Liver (tissue), 9 donors: ENCODE results near the gene CACNA1I. TPM values are rescaled to one million over a fixed set of nuclear protein-coding genes. Genes with fewer than 3 reads are reported as not detected.

Experiments
- DNase-seq: peaks from one replicate; pipeline ENCODE4 v3.0.0-alpha.2; 2017; ENCODE audit warnings: low spot score
- H3K27ac ChIP-seq, 2 donors: one replicate each; pipeline ENCODE4 v1.7.0; 2013; ENCODE audit warnings: inconsistent platforms in 2 of 2, low read length in 2 of 2, control low read depth in 1 of 2, low read depth in 1 of 2, mild to moderate bottlenecking in 1 of 2
- H3K27me3 ChIP-seq, 4 donors: one replicate each; pipeline versions ENCODE4 v1.6.1 to v1.7.0; 2013; ENCODE audit warnings: low read length in 3 of 4, inconsistent platforms in 1 of 4, mild to moderate bottlenecking in 1 of 4, moderate library complexity in 1 of 4; ENCODE audit not compliant: control insufficient read depth in 4 of 4, insufficient read depth in 4 of 4
- H3K36me3 ChIP-seq, 4 donors: one replicate each; pipeline versions ENCODE4 v1.6.1 to v1.7.0; 2013; ENCODE audit warnings: low read length in 3 of 4, mild to moderate bottlenecking in 3 of 4, low read depth in 1 of 4, moderate library complexity in 1 of 4; ENCODE audit not compliant: control insufficient read depth in 4 of 4, insufficient read depth in 3 of 4
- H3K4me1 ChIP-seq, 4 donors: one replicate each; pipeline versions ENCODE4 v1.6.1 to v1.7.0; 2013; ENCODE audit warnings: low read length in 3 of 4, mild to moderate bottlenecking in 3 of 4, moderate library complexity in 1 of 4; ENCODE audit not compliant: control insufficient read depth in 4 of 4, insufficient read depth in 4 of 4
- H3K4me3 ChIP-seq, 3 donors: one replicate each; pipeline versions ENCODE4 v1.6.1 to v1.7.0; 2013; ENCODE audit warnings: low read length in 3 of 3, control low read depth in 1 of 3, low read depth in 1 of 3, mild to moderate bottlenecking in 1 of 3
- H3K9ac ChIP-seq, 2 donors: one replicate each; pipeline ENCODE4 v1.7.0; 2013; ENCODE audit warnings: low read length in 2 of 2, mild to moderate bottlenecking in 2 of 2, moderate library complexity in 2 of 2, control low read depth in 1 of 2, low read depth in 1 of 2
- H3K9me3 ChIP-seq, 4 donors: one replicate each; pipeline versions ENCODE4 v1.6.1 to v1.7.0; 2013; ENCODE audit warnings: low read length in 3 of 4; ENCODE audit not compliant: control insufficient read depth in 4 of 4
- EGR1 ChIP-seq, 2 donors: IDR thresholded peaks; 2 replicates each; pipeline ENCODE4 v1.6.1; 2016 to 2018; ENCODE audit warnings: antibody characterized with exemption in 2 of 2, low read depth in 2 of 2
- FOXA1 ChIP-seq: IDR thresholded peaks from 2 replicates; pipeline ENCODE4 v1.6.1; 2016; ENCODE audit warnings: antibody characterized with exemption
- FOXA2 ChIP-seq: IDR thresholded peaks from 2 replicates; pipeline ENCODE4 v1.6.1; 2016; ENCODE audit warnings: antibody characterized with exemption
- GABPA ChIP-seq, 2 donors: IDR thresholded peaks in 1 of 2; conservative IDR thresholded peaks in 1 of 2; 2 replicates each; pipeline ENCODE4 v1.6.1; 2016; ENCODE audit warnings: antibody characterized with exemption in 2 of 2, mild to moderate bottlenecking in 1 of 2, moderate library complexity in 1 of 2
- HNF4A ChIP-seq, 2 donors: conservative IDR thresholded peaks; 2 replicates each; pipeline ENCODE4 v1.6.1; 2016; ENCODE audit warnings: antibody characterized with exemption in 2 of 2, mild to moderate bottlenecking in 2 of 2
- HNF4G ChIP-seq: IDR thresholded peaks from 2 replicates; pipeline ENCODE4 v1.6.1; 2016; ENCODE audit warnings: antibody characterized with exemption
- RAD21 ChIP-seq, 2 donors: IDR thresholded peaks; 2 replicates each; pipeline ENCODE4 v1.6.1; 2016; ENCODE audit warnings: antibody characterized with exemption in 2 of 2, mild to moderate bottlenecking in 2 of 2
- RXRA ChIP-seq, 2 donors: IDR thresholded peaks; 2 replicates each; pipeline ENCODE4 v1.6.1; 2017 to 2018; ENCODE audit warnings: antibody characterized with exemption in 2 of 2, mild to moderate bottlenecking in 1 of 2
- SP1 ChIP-seq: IDR thresholded peaks from 2 replicates; pipeline ENCODE4 v1.6.1; 2018; ENCODE audit warnings: antibody characterized with exemption, mild to moderate bottlenecking
- TAF1 ChIP-seq: conservative IDR thresholded peaks from 2 replicates; pipeline ENCODE4 v1.6.1; 2016; ENCODE audit warnings: antibody characterized with exemption, mild to moderate bottlenecking
- WGBS: extraction: QIAGEN DNeasy Blood & Tissue Kit; methylation state at CpG from one replicate; pipeline ENCODE4 v1.1.7; 2013; 5-methylcytosine and 5-hydroxymethylcytosine counted together
- polyA plus RNA-seq, 2 donors: library from polyadenylated mRNA; stranded (reverse) in 1 of 2; unstranded in 1 of 2; fragments of 200-250 nt in 1 of 2; fragments of >200 nt in 1 of 2; fragmentation: Nextera tagmentation in 1 of 2; extraction: Ambion mirVana in 1 of 2; gene quantifications; one replicate each; pipeline versions ENCODE4 v1.2.1 to v1.2.3, GENCODE V29; 2013 to 2015
- total RNA-seq, 2 donors: library from RNA; depleted of rRNA; stranded (reverse); fragments of >200 nt; gene quantifications; one replicate each; pipeline ENCODE4 v1.2.3, GENCODE V29; 2014
- TF ChIP-seq, protein P1 (sequence below): IDR thresholded peaks from 2 replicates; pipeline ENCODE4 v1.6.1; 2016; ENCODE audit warnings: antibody characterized with exemption
- TF ChIP-seq, protein P2 (sequence below): IDR thresholded peaks from 2 replicates; pipeline ENCODE4 v1.6.1; 2016; ENCODE audit warnings: antibody characterized with exemption
- TF ChIP-seq, protein P3 (sequence below): IDR thresholded peaks from 2 replicates; pipeline ENCODE4 v1.6.1; 2016; ENCODE audit warnings: antibody characterized with exemption
- TF ChIP-seq, protein P4 (sequence below): fragments of 150-350 bp; IDR thresholded peaks from 2 replicates; pipeline ENCODE4 v1.5.1; 2017; ENCODE audit warnings: improper control_type of control experiment, low read depth, low read length; ENCODE audit not compliant: missing input control
- TF ChIP-seq, protein P5 (sequence below): IDR thresholded peaks from 2 replicates; pipeline ENCODE4 v1.6.1; 2016; ENCODE audit warnings: antibody characterized with exemption, mild to moderate bottlenecking
- donor health status: healthy.
- donor health status: healthy.
- donor health status: healthy.
- donor health status: healthy.
- donor health status: healthy.

Gene CACNA1I
- total and polyA plus RNA-seq, 4 donors: under 0.01 to 0.14 (median 0.01) TPM; not detected in 1

DNA sequence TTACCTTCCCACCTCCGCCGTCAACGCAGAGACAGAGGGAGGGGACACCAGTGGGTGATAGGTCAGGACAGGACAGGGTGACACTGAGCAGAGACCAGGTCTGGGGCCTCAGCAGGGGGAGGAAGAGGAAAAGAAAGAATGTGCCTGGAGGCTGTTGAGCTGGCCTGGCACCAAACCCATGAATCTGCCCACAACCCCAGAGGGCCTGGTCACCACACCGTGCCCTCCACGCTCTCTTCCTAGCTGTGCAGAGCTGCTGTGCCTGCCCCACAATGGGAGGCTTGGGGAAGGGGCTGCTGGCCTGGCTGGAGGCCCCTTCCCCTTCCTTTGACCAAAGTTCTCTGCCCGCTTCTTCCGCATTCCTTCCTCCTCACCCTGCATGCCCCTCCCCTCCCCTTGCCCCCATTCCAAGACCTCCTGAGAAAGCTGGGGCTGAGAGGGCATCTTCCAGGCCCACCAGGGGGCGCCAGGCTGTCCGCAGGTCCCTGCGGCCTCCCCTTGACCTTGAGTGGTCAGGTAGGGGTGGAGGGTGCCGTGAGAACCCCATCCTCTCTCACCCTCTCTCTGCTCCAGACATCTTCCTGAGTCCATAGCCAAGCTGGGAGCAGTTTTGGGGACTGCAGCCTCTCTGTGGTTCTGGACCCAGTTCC lies 11.0 kb upstream of the CACNA1I start:
- WGBS: 43% methylated on average over 11 of the region's 11 CpGs
- peaks cover 0 to 15% (median 5%) of the 10 kb centered on the region in 4 donors for H3K27me3 ChIP-seq
- peaks cover 0 to 6% (median 4%) of the 10 kb centered on the region in 4 donors for H3K4me1 ChIP-seq
- no peaks in the 10 kb centered on the region for H3K36me3 ChIP-seq
- TF ChIP-seq, protein P1, sequence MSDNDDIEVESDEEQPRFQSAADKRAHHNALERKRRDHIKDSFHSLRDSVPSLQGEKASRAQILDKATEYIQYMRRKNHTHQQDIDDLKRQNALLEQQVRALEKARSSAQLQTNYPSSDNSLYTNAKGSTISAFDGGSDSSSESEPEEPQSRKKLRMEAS: no peak
- TF ChIP-seq, protein P2, sequence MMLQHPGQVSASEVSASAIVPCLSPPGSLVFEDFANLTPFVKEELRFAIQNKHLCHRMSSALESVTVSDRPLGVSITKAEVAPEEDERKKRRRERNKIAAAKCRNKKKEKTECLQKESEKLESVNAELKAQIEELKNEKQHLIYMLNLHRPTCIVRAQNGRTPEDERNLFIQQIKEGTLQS: no peak
- TF ChIP-seq RAD21 (IDR thresholded peaks at IDR 0.05): no peak
- TF ChIP-seq HNF4G: no peak
- TF ChIP-seq, protein P3, sequence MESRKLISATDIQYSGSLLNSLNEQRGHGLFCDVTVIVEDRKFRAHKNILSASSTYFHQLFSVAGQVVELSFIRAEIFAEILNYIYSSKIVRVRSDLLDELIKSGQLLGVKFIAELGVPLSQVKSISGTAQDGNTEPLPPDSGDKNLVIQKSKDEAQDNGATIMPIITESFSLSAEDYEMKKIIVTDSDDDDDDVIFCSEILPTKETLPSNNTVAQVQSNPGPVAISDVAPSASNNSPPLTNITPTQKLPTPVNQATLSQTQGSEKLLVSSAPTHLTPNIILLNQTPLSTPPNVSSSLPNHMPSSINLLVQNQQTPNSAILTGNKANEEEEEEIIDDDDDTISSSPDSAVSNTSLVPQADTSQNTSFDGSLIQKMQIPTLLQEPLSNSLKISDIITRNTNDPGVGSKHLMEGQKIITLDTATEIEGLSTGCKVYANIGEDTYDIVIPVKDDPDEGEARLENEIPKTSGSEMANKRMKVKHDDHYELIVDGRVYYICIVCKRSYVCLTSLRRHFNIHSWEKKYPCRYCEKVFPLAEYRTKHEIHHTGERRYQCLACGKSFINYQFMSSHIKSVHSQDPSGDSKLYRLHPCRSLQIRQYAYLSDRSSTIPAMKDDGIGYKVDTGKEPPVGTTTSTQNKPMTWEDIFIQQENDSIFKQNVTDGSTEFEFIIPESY: no peak
- TF ChIP-seq FOXA1: no peak
- TF ChIP-seq, protein P4, sequence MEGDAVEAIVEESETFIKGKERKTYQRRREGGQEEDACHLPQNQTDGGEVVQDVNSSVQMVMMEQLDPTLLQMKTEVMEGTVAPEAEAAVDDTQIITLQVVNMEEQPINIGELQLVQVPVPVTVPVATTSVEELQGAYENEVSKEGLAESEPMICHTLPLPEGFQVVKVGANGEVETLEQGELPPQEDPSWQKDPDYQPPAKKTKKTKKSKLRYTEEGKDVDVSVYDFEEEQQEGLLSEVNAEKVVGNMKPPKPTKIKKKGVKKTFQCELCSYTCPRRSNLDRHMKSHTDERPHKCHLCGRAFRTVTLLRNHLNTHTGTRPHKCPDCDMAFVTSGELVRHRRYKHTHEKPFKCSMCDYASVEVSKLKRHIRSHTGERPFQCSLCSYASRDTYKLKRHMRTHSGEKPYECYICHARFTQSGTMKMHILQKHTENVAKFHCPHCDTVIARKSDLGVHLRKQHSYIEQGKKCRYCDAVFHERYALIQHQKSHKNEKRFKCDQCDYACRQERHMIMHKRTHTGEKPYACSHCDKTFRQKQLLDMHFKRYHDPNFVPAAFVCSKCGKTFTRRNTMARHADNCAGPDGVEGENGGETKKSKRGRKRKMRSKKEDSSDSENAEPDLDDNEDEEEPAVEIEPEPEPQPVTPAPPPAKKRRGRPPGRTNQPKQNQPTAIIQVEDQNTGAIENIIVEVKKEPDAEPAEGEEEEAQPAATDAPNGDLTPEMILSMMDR: no peak
- no peak for TF ChIP-seq GABPA (IDR thresholded peaks at IDR 0.05 in 1 of 2, conservative IDR thresholded peaks at IDR 0.05 in 1 of 2)
- TF ChIP-seq HNF4A (conservative IDR thresholded peaks at IDR 0.05): no peak
- no peak for TF ChIP-seq FOXA2
- no peak for TF ChIP-seq TAF1
- TF ChIP-seq, protein P5, sequence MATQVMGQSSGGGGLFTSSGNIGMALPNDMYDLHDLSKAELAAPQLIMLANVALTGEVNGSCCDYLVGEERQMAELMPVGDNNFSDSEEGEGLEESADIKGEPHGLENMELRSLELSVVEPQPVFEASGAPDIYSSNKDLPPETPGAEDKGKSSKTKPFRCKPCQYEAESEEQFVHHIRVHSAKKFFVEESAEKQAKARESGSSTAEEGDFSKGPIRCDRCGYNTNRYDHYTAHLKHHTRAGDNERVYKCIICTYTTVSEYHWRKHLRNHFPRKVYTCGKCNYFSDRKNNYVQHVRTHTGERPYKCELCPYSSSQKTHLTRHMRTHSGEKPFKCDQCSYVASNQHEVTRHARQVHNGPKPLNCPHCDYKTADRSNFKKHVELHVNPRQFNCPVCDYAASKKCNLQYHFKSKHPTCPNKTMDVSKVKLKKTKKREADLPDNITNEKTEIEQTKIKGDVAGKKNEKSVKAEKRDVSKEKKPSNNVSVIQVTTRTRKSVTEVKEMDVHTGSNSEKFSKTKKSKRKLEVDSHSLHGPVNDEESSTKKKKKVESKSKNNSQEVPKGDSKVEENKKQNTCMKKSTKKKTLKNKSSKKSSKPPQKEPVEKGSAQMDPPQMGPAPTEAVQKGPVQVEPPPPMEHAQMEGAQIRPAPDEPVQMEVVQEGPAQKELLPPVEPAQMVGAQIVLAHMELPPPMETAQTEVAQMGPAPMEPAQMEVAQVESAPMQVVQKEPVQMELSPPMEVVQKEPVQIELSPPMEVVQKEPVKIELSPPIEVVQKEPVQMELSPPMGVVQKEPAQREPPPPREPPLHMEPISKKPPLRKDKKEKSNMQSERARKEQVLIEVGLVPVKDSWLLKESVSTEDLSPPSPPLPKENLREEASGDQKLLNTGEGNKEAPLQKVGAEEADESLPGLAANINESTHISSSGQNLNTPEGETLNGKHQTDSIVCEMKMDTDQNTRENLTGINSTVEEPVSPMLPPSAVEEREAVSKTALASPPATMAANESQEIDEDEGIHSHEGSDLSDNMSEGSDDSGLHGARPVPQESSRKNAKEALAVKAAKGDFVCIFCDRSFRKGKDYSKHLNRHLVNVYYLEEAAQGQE: no peak
- no peak for TF ChIP-seq SP1
- H3K9ac ChIP-seq: no peak overlapping the region
- no peak overlapping the region for H3K4me3 ChIP-seq
- H3K9me3 ChIP-seq: no peaks in the 10 kb centered on the region
- no peak overlapping the region for H3K27ac ChIP-seq
- DNase-seq: peak; percentile 42

DNA sequence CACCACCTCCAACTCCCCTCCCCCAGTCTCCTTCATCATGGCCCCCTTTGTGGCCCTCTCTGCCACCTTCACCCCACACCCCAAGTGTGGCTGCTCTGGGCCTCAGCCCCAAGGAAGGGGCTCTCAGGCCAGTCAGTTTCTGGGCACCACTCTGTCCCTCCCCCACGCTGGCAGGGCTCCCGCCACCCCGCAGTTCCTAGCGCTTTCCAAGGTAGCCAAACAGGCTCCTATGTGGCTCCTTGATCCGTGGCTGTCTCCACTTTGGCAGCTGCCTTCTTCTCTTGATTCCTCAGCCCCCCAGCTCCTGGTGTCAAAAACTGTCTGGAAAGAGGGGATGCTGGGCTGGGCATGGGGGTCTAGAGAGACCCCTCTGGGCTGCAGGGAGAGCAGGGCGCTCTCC lies 10.4 kb upstream of the CACNA1I start:
- no peak for DNase-seq
- Histone ChIP-seq H3K9ac (no peak overlapping the region), H3K9me3 (no peaks in the 10 kb centered on the region), H3K4me3 (no peak overlapping the region), H3K36me3 (no peaks in the 10 kb centered on the region), H3K27ac (no peak overlapping the region), H3K27me3 (peaks cover 0 to 15% (median 5%) of the 10 kb centered on the region in 4 donors), H3K4me1 (peaks cover 0 to 6% (median 4%) of the 10 kb centered on the region in 4 donors)
- WGBS: 50% methylated on average over 6 of the region's 6 CpGs
- no peak for TF ChIP-seq RXRA (IDR thresholded peaks at IDR 0.05)
- no peak for TF ChIP-seq EGR1 (IDR thresholded peaks at IDR 0.05; ENCODE audit: low read depth in 2 of 2)
- TF ChIP-seq, protein P3: no peak
- TF ChIP-seq FOXA1: no peak
- no peak for TF ChIP-seq SP1
- no peak for TF ChIP-seq GABPA (IDR thresholded peaks at IDR 0.05 in 1 of 2, conservative IDR thresholded peaks at IDR 0.05 in 1 of 2)
